Embryonic facial prominence (tissue), 1 donor: ENCODE data around the gene NRXN2.

Experiments
- DNase-seq: peaks from one replicate; pipeline ENCODE4 v3.0.0-alpha.2; 2016; ENCODE audit errors: extremely low spot score

The NRXN2 gene

GRCh38 chr11:64591257-64592233 is 131.5 kb downstream of the NRXN2 start:
- DNase-seq = no peak

GRCh38 chr11:64590763-64591221 is 132.2 kb downstream of the NRXN2 start, which contains the start of gene SLC22A12:
TSS of gene SLC22A12 (plus strand) at chr11:64591220. CDS start at chr11:64591557, 337 bp downstream.
- no peak for DNase-seq

GRCh38 chr11:64588701-64589100 is 134.3 kb downstream of the NRXN2 start:
- DNase-seq = no peak

- no peak for DNase-seq
Observed at GRCh38 chr11:64586366-64586765, 136.6 kb downstream of the NRXN2 start.

- no peak for DNase-seq
Observed at GRCh38 chr11:64585150-64585549, 137.8 kb downstream of the NRXN2 start.

GRCh38 chr11:64583296-64584262 is 139.4 kb downstream of the NRXN2 start:
- DNase-seq = no peak

GRCh38 chr11:64582885-64583284 is 140.1 kb downstream of the NRXN2 start:
- DNase-seq = no peak

GRCh38 chr11:64581057-64581523 is 141.9 kb downstream of the NRXN2 start:
- DNase-seq = no peak

- no peak for DNase-seq
Observed at GRCh38 chr11:64580412-64580811, 142.6 kb downstream of the NRXN2 start.

GRCh38 chr11:64577202-64577601 is 145.8 kb downstream of the NRXN2 start:
- DNase-seq = no peak

GRCh38 chr11:64572143-64572542 is 150.9 kb downstream of the NRXN2 start:
- DNase-seq = no peak

- no peak for DNase-seq
Observed at GRCh38 chr11:64571410-64572091, 151.4 kb downstream of the NRXN2 start.

GRCh38 chr11:64571050-64571409 is 152.0 kb downstream of the NRXN2 start:
- no peak for DNase-seq

- no peak for DNase-seq
Observed at GRCh38 chr11:64570341-64570740, 152.7 kb downstream of the NRXN2 start.

- DNase-seq = no peak
Observed at GRCh38 chr11:64569300-64569970, 153.6 kb downstream of the NRXN2 start.

- DNase-seq = no peak
Observed at GRCh38 chr11:64568584-64569140, 154.3 kb downstream of the NRXN2 start.

GRCh38 chr11:64568041-64568571 is 154.9 kb downstream of the NRXN2 start:
- DNase-seq = no peak

- DNase-seq = no peak
Observed at GRCh38 chr11:64566915-64567891, 155.8 kb downstream of the NRXN2 start.
